ENCODE measurements around the gene RPA1.

The RPA1 gene

GRCh38 chr17:1912146-1912545, 82.3 kb downstream of the RPA1 start:
- no peak for DNase-seq

- no peak for DNase-seq
Measured at GRCh38 chr17:1913702-1914101, 83.9 kb downstream of the RPA1 start.

GRCh38 chr17:1914661-1915083, 84.9 kb downstream of the RPA1 start:
- no peak for DNase-seq

GRCh38 chr17:1915889-1916288, 86.1 kb downstream of the RPA1 start:
- no peak for DNase-seq

- no peak for DNase-seq
Measured at GRCh38 chr17:1916316-1916715, 86.5 kb downstream of the RPA1 start.

- no peak for DNase-seq
Measured at GRCh38 chr17:1916963-1917715, 87.3 kb downstream of the RPA1 start.

GRCh38 chr17:1918346-1919162, 88.7 kb downstream of the RPA1 start:
- DNase-seq, result no peak

GRCh38 chr17:1919201-1919600, 89.4 kb downstream of the RPA1 start:
- DNase-seq, result no peak

GRCh38 chr17:1920948-1921351, 91.1 kb downstream of the RPA1 start:
- DNase-seq, result no peak

- no peak for DNase-seq
Measured at GRCh38 chr17:1928976-1929375, 99.2 kb downstream of the RPA1 start.

- DNase-seq, result no peak
Measured at GRCh38 chr17:1930337-1930645, 100.5 kb downstream of the RPA1 start.

- DNase-seq, result no peak
Measured at GRCh38 chr17:1931844-1932579, 102.2 kb downstream of the RPA1 start.

- DNase-seq, result no peak
Measured at GRCh38 chr17:1933875-1934715, 104.3 kb downstream of the RPA1 start.

GRCh38 chr17:1934901-1935300, 105.1 kb downstream of the RPA1 start:
- DNase-seq, result no peak

GRCh38 chr17:1936766-1937165, 107.0 kb downstream of the RPA1 start:
- DNase-seq, result no peak

GRCh38 chr17:1937461-1937860, 107.7 kb downstream of the RPA1 start:
- DNase-seq, result no peak

- DNase-seq, result no peak
Measured at GRCh38 chr17:1939981-1940809, 110.4 kb downstream of the RPA1 start.

- DNase-seq, result no peak
Measured at GRCh38 chr17:1940810-1941185, 111.0 kb downstream of the RPA1 start.

- DNase-seq, result no peak
Measured at GRCh38 chr17:1941272-1942065, 111.7 kb downstream of the RPA1 start.

GRCh38 chr17:1942066-1942365, 112.2 kb downstream of the RPA1 start:
- no peak for DNase-seq
